Fibroblast of villous mesenchyme (primary cell): Measurements from ENCODE around the gene ABCG1. TPM values are rescaled to one million over a fixed set of nuclear protein-coding genes. Genes with fewer than 3 reads are reported as not detected.

ENCODE experiments used
- DNase-seq: peaks from one replicate; pipeline ENCODE4 v3.0.0-alpha.2; 2010; ENCODE audit warnings: low read depth
- H3K4me3 ChIP-seq: 2 replicates; pipeline ENCODE4 v1.5.1; 2011; ENCODE audit warnings: low read depth, mild to moderate bottlenecking, low read length
- CTCF ChIP-seq: IDR thresholded peaks from 2 replicates; pipeline ENCODE4 v1.5.1; 2012; ENCODE audit warnings: low read depth, mild to moderate bottlenecking, low read length; ENCODE audit not compliant: insufficient read depth
- total RNA-seq: library from RNA; depleted of rRNA; stranded (reverse); fragments of >200 nt; gene quantifications from 2 replicates; pipeline ENCODE4 v1.2.3, GENCODE V29; 2012

The ABCG1 gene
- total RNA-seq, 1 donor, result 0.43 TPM

- DNase-seq, result no peak
- no peak overlapping the region for H3K4me3 ChIP-seq
- TF ChIP-seq CTCF, result no peak
These were observed 36.9 kb downstream of the ABCG1 start for GRCh38 chr21:42255825-42256224.

GRCh38 chr21:42256316-42256715 is 37.4 kb downstream of the ABCG1 start:
- DNase-seq, result no peak
- no peak overlapping the region for H3K4me3 ChIP-seq
- TF ChIP-seq CTCF, result no peak

- DNase-seq, result peak; percentile 48
- TF ChIP-seq CTCF, result no peak
- H3K4me3 ChIP-seq, result no peak overlapping the region
These were observed 38.3 kb downstream of the ABCG1 start for GRCh38 chr21:42257091-42257765.

- H3K4me3 ChIP-seq, result no peak overlapping the region
- TF ChIP-seq CTCF, result peak; percentile 82
- DNase-seq, result peak; percentile 48
These were observed 39.4 kb downstream of the ABCG1 start for GRCh38 chr21:42258150-42258884.

- H3K4me3 ChIP-seq, result no peak overlapping the region
- no peak for DNase-seq
- TF ChIP-seq CTCF, result no peak
These were observed 40.0 kb downstream of the ABCG1 start for GRCh38 chr21:42258885-42259407.

GRCh38 chr21:42260121-42260520 is 41.2 kb downstream of the ABCG1 start:
- no peak overlapping the region for H3K4me3 ChIP-seq
- DNase-seq, result no peak
- TF ChIP-seq CTCF, result no peak

GRCh38 chr21:42261829-42262200 is 42.9 kb downstream of the ABCG1 start:
- no peak for TF ChIP-seq CTCF
- no peak for DNase-seq

More at GRCh38 chr21:42261829-42262200, 42.9 kb downstream of the ABCG1 start:
- H3K4me3 ChIP-seq, result no peak overlapping the region
